ENCODE data around the gene CDC37L1. TPM values are rescaled to one million over a fixed set of nuclear protein-coding genes. Genes with fewer than 3 reads are reported as not detected.

CDC37L1 gene
- total RNA-seq, 1 donor from 2014 or later = 17.4 TPM

DNA sequence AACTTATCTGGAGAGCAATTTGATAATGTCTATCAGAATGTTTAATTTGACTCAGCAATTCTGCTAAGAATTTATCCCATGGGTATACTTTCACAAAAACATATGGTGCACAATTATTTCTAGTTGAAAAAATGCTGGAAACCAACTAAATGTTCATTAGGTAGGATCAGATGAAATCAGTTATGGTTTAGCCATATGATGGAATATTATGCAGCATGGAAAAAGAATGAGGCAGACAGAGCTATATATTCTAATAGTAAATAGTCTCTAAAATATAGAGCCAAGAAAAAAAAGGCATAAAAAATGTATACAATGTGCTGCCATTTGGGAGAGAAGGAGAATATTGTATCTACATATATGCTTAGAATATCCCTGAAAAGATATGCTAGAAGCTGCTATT, 9.5 kb upstream of the CDC37L1 start:
- no peak for DNase-seq

- no peak for DNase-seq
Measured at GRCh38 chr9:4670591-4670990, 8.8 kb upstream of the CDC37L1 start.

DNA sequence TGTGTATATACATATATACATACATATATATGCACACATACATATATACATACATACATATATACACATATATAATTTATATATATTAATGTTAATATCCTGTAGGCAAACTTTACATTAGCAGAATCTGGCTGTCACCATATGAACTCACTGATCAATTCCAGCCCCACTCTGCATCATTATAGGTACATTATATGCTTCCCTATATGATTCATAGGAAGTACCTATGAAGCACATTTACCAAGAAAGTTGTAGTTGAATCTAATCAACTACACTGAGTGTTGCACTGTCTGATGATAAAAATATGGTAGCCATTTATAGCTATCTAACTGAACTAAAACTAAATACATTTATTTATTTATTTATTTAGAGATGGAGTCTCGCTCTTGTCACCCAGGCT, 7.6 kb upstream of the CDC37L1 start:
- no peak for DNase-seq

DNA sequence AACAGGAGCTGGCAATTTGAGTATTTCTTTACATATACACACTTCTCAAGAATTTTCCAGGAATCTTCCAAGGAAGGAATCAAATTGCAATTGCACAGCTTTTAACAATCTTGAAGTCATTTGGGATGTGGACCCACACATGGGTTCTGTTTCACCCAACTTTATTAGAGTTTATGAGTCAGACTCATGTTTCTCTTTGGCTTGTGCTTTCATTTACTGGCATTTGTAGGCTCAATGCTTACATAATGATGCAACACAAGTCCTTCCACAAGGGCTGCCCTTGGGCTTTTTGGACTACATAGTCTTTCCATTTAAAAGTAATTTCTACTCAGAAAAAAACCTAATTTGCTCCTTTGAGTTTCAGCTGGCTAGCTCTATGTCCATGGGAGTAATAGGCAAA, 4.6 kb upstream of the CDC37L1 start:
- DNase-seq = no peak

GRCh38 chr9:4677392-4677791, 2.0 kb upstream of the CDC37L1 start:
- DNase-seq = no peak

DNA sequence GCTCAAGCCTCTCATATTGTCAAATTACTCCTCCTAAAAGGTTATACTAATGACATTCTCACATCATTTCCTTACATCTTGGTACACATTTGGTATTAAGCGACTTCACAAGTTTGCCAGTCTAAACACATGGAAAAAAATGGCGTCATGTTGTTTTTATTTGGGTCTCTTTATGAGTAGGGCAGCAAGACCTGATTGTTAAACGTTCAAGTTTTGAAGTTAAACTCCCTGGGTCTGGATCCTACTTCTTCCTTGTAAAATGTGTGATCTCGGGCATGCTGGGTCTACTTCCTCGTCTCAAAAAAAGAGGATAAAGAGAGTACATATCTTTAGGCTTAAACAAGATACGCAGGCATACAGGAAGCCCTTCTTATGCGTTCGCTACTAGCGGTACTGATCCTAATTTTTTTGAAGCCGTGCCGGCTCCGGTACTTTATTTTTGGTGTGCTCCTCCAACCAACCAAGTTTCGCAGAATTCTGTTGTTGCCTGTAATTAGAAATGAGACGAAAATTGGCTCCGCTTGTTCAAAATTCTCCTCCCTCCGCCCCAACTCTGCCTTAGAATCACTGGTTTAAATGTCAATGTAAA, 596 bp upstream of the CDC37L1 start:
- DNase-seq = peak; percentile 72

DNA sequence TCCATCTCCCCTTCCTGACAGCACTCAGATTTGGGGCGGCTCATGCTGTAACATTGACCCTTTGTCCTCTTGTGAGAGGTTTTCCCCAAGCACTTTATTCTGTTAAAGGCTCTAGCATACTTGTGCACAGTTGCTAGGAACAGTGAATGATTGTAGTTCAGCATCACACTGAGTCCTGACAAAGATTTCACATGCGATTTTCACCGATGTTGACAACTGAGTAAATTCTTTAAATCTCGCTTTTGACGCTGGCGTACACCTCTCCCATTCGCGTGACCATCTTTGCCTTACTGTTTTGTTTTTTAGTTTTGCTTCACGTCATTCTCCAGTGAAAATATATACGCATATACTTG, 780 bp downstream of the CDC37L1 start:
- no peak for DNase-seq

- no peak for DNase-seq
Measured at GRCh38 chr9:4680750-4681149, 1.4 kb downstream of the CDC37L1 start.

DNA sequence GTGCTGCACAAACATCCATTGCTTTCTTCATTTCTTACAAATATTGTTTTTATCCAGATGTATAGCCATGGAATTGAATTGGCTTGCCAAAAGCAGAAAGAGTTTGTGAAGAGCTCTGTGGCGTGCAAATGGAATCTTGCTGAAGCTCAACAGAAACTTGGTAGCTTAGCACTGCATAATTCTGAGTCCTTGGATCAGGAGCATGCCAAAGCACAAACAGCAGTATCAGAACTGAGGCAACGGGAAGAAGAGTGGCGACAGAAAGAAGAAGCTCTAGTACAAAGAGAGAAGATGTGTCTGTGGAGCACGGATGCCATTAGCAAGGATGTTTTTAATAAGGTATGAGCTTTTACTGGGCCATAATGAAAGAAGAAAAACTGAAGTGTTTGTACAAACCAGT, 5.5 kb downstream of the CDC37L1 start:
- no peak for DNase-seq

DNA sequence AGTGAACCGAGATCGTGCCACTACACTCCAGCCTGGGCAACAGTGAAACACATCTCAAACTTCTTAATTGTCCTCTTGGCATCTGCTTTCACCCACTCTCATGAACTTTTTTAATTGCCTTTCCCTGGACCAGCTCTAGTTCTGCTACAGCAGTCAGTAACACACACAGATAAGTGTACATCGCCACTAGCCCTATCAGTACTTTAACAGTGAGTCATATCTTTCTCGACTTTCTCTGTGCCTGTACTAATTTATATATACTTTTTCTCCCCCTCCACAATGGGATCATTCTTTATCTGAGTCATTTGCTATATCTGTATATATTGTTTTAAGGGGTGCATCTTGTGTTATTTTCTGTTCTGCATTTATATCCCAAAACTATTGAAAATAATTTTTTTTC, 6.7 kb downstream of the CDC37L1 start:
- DNase-seq = no peak

DNA sequence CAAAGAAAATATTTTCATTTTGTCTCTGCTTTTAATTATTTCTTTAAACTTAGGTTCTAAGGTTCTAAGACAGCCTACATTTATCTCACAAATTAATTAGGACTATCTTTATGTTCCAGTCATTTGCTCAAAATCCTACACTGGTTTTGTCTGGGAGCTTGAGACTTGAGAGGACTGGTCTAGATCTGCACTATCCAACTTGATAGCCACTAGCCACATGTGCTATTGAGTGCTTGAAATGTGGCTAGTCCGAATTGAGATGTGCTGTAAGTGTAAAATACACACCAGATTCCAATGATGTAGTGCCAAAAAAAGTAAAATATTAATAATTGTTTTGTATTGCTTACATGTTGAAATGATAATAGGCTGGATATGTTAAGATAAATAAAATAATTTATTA, 7.2 kb downstream of the CDC37L1 start:
- no peak for DNase-seq

DNA sequence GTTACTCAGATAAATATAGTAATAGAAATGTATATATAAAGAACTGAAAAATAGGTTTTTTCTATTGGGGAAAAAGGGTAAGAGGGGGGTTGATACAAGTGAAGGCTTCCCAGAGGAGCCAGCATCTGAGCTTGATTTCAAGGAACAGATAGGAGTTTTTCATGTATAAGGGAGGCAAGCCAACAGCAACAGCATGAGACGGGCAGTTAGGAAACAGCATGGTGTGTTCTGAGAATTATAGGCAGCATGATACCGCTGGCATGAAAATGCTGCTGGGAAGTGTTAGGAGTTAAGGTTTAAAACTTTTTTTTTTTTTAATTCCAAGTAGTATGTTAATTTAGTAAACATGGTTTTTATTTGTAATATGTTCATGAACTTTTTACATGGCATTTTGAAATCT, 9.7 kb downstream of the CDC37L1 start:
- DNase-seq = no peak

DNA sequence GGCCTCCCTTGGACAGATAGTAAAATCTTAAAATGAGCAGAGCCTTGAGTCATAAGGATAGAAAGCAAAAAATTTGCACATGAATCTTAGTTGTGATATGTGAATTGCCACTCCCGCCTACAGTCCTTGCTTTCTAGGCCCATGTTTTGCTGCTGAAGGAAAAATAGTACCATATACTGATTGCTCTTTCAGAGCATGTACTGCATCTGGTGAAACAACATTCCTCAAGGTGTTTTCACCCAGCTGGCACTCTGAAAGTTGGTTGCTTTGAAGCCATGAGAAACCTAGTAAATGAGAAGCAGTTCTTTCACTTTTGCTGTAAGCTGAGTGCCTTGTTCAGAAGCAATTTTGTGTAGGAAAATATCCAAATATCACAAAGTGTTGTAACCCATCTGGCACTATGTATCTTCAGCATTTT, 10.3 kb downstream of the CDC37L1 start:
- DNase-seq = no peak

- no peak for DNase-seq
Measured at GRCh38 chr9:4690144-4690543, 10.8 kb downstream of the CDC37L1 start.

DNA sequence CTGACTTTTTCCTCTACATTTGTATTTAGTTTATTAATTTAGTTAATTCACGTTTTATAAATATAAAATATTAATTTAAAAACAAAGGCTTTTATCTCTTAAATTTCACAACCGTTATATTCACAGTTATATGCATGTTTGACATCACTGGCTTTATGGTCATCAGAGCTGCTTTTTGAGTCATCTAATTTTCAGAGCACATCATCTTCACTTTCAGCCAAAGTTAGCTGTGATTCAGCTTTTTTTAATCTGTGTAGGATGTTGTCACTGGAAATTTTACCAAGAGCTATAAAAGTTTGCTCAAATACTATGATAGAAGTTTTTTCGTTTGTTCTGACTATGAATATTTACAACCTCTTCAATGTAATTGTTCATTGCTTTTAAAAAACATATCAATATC, 12.4 kb downstream of the CDC37L1 start:
- no peak for DNase-seq

DNA sequence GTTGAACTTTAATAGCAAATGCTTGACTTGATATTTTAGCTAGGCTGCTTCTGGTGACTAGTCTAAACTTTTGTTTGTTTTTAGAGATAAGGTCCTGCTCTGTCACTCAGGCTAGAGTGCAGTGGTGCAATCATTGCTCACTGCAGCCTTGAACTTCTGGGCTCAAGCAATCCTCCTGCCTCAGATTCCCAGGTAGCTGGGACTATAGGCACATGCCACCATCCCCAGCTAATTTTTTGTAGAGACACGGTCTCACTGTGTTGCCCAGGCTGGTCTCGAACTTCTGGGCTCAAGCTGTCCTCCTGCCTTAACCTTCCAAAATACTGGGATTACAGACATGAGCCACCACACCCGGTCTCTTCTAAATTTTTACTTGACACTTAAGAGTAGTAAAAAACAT, 20.7 kb downstream of the CDC37L1 start:
- DNase-seq = no peak

DNA sequence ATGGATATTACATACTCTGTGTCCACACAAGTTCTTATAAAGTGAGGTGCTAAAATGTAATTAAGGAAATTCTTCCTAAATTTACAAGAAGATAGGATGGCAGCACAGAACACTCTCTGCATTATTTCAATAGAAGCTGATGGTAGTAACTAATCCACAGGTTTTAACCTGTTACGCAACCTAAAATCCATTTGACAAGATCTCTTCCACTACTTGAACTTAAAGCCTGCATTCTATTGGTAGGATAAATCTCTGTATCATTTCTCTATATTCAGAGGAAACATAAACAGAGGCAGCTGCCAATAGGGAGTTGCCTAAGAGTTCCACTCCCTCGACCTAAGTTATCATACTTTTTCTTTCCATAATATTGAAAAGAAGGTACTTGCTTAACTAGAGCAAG, 21.6 kb downstream of the CDC37L1 start:
- no peak for DNase-seq

GRCh38 chr9:4701526-4701925, 22.2 kb downstream of the CDC37L1 start:
- no peak for DNase-seq

DNA sequence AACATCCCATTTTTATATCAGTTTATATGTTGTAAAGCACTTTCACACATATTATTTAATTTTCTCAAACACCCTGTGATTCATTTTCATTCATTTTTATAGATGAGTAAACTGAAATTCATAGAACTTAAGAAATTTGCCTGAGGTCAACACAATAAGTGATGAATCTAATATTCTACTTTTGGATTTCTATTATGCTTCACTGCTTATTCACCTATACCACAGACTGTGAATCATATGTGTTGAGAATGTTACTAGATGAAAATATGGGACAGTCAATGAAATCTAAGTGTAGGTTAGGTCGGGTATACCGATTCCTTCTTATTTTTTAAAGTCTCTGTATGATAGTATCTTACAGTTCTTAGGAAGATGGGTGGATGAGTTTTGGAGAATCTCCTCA, 24.8 kb downstream of the CDC37L1 start:
- DNase-seq = no peak

GRCh38 chr9:4706021-4706420, 26.7 kb downstream of the CDC37L1 start:
- DNase-seq = no peak

- DNase-seq = no peak
Measured at GRCh38 chr9:4706971-4707622, 27.7 kb downstream of the CDC37L1 start.

DNA sequence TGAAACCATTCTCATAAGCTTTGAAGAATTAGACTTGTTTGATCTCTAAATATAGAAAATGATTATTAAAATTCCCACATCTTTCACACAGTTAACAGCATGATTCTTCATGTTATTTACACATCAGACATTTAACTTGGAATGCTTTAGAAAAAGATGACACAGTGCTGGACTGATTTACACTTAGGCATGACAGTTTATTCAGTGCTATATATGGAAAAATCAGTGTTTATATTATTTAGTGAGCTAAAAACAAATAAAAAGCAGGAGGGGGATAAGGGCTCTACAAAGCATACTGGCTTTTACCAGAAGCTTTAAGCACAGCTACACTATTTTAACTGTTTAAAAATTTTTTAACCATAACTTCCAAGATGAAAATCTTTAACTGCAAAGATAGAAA, 30.0 kb downstream of the CDC37L1 start:
- DNase-seq = no peak

GRCh38 chr9:4713849-4714248, 34.5 kb downstream of the CDC37L1 start:
- DNase-seq = no peak

DNA sequence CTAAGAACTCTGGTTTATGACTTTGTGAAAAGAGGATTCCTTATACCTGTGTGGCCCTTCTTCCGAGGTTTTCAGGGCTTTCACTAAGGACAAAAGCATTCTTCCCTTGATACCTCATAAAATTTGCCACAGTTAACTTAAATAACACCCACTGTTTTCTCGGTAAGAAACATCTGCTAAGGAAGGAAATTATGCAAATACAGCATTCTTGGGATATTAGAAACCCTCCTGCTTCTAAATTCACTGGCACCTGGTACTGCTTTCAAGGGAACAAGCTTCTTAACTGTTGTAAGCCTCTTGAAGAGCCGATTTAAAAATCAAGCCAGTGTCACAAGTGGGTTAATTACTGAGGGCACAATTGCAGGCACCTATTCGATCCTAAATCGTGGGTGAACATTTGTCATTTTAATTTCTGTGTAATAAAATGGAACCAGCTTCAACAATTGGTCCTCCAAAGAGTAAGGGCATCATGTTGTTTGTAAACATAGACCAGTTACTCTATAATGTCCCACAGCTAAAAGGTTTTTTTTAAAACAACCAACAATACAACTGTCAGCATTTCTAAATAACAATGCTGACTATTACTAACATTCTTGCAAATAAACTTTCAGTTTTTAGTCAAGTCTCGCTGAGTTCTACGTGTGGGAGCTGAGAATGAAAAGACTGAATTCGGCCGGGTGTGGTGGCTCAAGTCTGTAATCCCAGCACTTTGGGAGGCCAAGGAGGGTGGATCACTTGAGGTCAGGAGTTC, 35.1 kb downstream of the CDC37L1 start:
- DNase-seq = no peak

Measured in skin of body (tissue), 2 donors.